GM12872 (cell line): ENCODE measurements around the gene CD59.

Source experiments
- CTCF ChIP-seq: IDR thresholded peaks from 3 replicates; pipeline ENCODE4 v1.5.1; 2011; ENCODE audit warnings: low read depth, mild to moderate bottlenecking, low read length, moderate library complexity; ENCODE audit not compliant: insufficient read depth

The CD59 gene

DNA sequence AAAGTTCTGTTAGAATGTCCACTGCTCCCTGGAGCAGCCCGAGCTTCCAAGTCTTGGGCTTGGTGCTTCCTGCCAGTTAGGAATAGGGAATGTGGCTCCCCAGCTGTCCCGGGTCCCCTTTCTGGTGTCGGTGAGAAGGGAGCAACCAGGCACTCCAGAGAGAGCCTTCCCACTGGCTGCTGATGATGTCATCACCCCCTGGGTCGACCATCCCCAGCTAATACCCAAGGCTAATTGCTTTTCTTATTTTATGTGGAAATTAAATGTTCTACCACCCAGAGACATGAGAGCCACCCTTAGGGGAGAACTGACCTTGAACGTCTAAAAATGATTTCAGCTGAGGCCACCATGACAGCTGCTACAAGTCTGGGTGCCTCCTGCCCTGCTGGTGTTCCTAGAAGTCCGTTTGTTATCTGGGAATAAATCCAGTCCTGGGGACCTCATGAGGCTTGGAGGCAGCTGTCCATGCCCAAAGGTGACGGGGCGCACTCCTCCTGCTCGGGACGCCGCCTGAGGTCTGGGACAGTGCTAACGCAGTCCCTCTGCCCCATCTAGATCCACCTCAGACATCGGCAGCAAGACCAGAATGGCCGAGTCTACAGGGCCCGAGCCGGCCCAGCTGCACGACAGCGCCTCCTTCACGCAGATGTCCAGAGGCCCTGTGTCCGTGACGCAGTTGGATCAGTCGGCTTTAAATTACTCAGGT is 77.9 kb downstream of the CD59 start:
- TF ChIP-seq CTCF = no peak

GRCh38 chr11:33657757-33658156 is 78.5 kb downstream of the CD59 start:
- no peak for TF ChIP-seq CTCF

- no peak for TF ChIP-seq CTCF
Observed at GRCh38 chr11:33656768-33657167, 79.5 kb downstream of the CD59 start.

- TF ChIP-seq CTCF = no peak
Observed at GRCh38 chr11:33655842-33656600, 80.2 kb downstream of the CD59 start.

DNA sequence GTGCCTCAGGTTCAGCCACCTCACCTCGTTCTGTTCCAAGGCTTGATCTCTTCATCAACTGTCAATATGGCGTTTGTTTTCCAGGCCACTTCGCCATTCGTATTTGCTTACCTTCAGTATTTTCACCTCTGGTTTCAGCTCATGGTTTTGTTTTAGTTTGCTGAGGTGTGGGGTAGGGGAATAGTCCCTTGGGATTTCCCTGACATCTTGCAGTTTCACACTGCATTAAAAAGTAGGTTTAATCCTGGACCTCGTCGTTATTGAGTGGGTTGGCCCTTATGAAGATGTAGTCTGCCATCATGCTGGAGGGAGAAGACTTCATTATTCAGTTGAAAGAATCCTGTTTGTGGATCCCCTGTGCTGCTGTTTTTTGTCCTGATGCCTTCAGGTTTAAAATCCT is 81.6 kb downstream of the CD59 start:
- no peak for TF ChIP-seq CTCF
